Measurements from ENCODE around the gene RAB7B. TPM values are rescaled to one million over a fixed set of nuclear protein-coding genes. Genes with fewer than 3 reads are reported as not detected.

RAB7B gene
- total RNA-seq, 1 experiment from 2014 or later: 0.22 TPM

GRCh38 chr1:206010060-206010459 is 6.9 kb upstream of the RAB7B start (continued):
- TF ChIP-seq ZBTB33 (IDR thresholded peaks at IDR 0.05; ENCODE audit: extremely low read depth, insufficient replicate concordance, low read length) (no peak), ZFX (IDR thresholded peaks at IDR 0.05) (no peak)

GRCh38 chr1:206006946-206007345 is 3.8 kb upstream of the RAB7B start:
- Histone ChIP-seq H3K27me3 (ENCODE audit: insufficient read depth, low read length) (no peaks in the 10 kb centered on the region), H3K9me2 (ENCODE audit: insufficient read depth) (no peaks in the 10 kb centered on the region), H3K36me3 (ENCODE audit: control insufficient read depth in 1 of 2, insufficient read depth in 2 of 2, low read length in 2 of 2) (no peaks in the 10 kb centered on the region), H2AFZ (ENCODE audit: low read depth, low read length, poor library complexity, severe bottlenecking) (no peak overlapping the region), H3K4me2 (ENCODE audit: low read length) (no peak overlapping the region), H3K4me3 (replicated peaks in 1 of 2; ENCODE audit: low read depth in 1 of 2, low read length in 2 of 2) (no peak overlapping the region), H3K4me1 (ENCODE audit: control insufficient read depth in 1 of 2, insufficient read depth in 2 of 2, low read length in 2 of 2) (peaks cover 19 to 30% of the 10 kb centered on the region in 2 experiments), H3K27ac (ENCODE audit: low read depth, low read length) (no peak overlapping the region), H3K79me2 (ENCODE audit: insufficient read depth, low read length) (no peaks in the 10 kb centered on the region), H3K9me3 (ENCODE audit: control insufficient read depth in 1 of 2, insufficient read depth in 1 of 2, low read depth in 1 of 2, low read length in 2 of 2) (no peaks in the 10 kb centered on the region), H4K20me1 (ENCODE audit: insufficient read depth) (no peaks in the 10 kb centered on the region), H3K9ac (ENCODE audit: low read length) (no peak overlapping the region)
- no peak for TF ChIP-seq JUND (IDR thresholded peaks at IDR 0.05)
- no peak for TF ChIP-seq ZFX (IDR thresholded peaks at IDR 0.05)
- no peak for TF ChIP-seq SRF (IDR thresholded peaks at IDR 0.05; ENCODE audit: low read depth)
- TF ChIP-seq SP1 (IDR thresholded peaks at IDR 0.05; ENCODE audit: low read depth): no peak
- TF ChIP-seq CEBPB (IDR thresholded peaks at IDR 0.05; ENCODE audit: low read depth): no peak
- TF ChIP-seq EZH2phosphoT487 (IDR thresholded peaks at IDR 0.05; ENCODE audit: borderline replicate concordance): no peak
- no peak for TF ChIP-seq RAD21 (IDR thresholded peaks at IDR 0.05; ENCODE audit: low read depth)
- BruUV-seq (replicated peaks): no TSS peak
- intact Hi-C loops (cut with micrococcal nuclease): no loop called here
- ATAC-seq: no peak
- no peak for DNase-seq (ENCODE audit: low read depth, low spot score)
- RAD21 ChIA-PET (ENCODE audit: low non-redundant PET in 1 of 2, low total read pairs in 2 of 2, uncharacterized antibody in 2 of 2, unreplicated experiment in 2 of 2): no interaction called here
- CTCF ChIA-PET: no interaction called here
- POLR2A ChIA-PET: no interaction called here
